Measurements from ENCODE around the gene VPS11.

DNA sequence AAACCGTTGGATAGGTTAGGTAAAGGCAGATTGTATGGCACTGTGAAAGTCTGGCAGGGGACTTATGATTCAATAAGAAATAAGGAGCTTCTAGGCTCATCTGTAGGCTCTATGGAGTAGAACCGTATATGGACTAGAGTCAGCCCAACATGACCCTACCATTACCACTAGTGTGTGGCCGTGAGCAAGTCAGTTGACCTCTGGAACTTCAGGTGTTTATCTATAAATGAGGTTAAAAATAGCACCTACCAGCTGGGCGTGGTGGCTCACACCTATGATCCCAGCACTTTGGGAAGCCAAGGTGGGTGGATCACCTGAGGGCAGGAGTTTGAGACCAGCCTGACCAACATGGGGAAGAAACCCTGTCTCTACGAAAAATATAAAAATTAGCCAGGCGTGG is 58.2 kb downstream of the VPS11 start:
- TF ChIP-seq EZH2 (IDR thresholded peaks at IDR 0.05; ENCODE audit: borderline replicate concordance, control insufficient read depth, low read depth, low read length) (no peak), EP300 (IDR thresholded peaks at IDR 0.05; ENCODE audit: borderline replicate concordance in 1 of 2, control insufficient read depth in 1 of 2, low read depth in 2 of 2, low read length in 2 of 2) (no peak), POLR2A (IDR thresholded peaks at IDR 0.05; ENCODE audit: low read depth, low read length) (no peak), SP1 (IDR thresholded peaks at IDR 0.05; ENCODE audit: low read depth, low read length) (no peak), STAT3 (IDR thresholded peaks at IDR 0.05; ENCODE audit: low read depth, low read length) (no peak), CEBPB (IDR thresholded peaks at IDR 0.05; ENCODE audit: borderline replicate concordance in 1 of 2, low read depth in 2 of 2, low read length in 2 of 2) (no peak), GABPA (IDR thresholded peaks at IDR 0.05; ENCODE audit: low read depth) (no peak), YY1 (IDR thresholded peaks at IDR 0.05; ENCODE audit: low read depth, low read length) (no peak), ZNF274 (IDR thresholded peaks at IDR 0.05; ENCODE audit: insufficient read depth, insufficient read length) (no peak), SMAD1 (IDR thresholded peaks at IDR 0.05; ENCODE audit: low read depth, partially characterized antibody) (no peak), TAF1 (IDR thresholded peaks at IDR 0.05; ENCODE audit: borderline replicate concordance, low read depth, low read length) (no peak), POLR2AphosphoS5 (IDR thresholded peaks at IDR 0.05; ENCODE audit: low read length) (no peak)
- TF ChIP-seq, protein P1, sequence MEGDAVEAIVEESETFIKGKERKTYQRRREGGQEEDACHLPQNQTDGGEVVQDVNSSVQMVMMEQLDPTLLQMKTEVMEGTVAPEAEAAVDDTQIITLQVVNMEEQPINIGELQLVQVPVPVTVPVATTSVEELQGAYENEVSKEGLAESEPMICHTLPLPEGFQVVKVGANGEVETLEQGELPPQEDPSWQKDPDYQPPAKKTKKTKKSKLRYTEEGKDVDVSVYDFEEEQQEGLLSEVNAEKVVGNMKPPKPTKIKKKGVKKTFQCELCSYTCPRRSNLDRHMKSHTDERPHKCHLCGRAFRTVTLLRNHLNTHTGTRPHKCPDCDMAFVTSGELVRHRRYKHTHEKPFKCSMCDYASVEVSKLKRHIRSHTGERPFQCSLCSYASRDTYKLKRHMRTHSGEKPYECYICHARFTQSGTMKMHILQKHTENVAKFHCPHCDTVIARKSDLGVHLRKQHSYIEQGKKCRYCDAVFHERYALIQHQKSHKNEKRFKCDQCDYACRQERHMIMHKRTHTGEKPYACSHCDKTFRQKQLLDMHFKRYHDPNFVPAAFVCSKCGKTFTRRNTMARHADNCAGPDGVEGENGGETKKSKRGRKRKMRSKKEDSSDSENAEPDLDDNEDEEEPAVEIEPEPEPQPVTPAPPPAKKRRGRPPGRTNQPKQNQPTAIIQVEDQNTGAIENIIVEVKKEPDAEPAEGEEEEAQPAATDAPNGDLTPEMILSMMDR (IDR thresholded peaks at IDR 0.05 in 2 of 3, conservative IDR thresholded peaks at IDR 0.05 in 1 of 3; ENCODE audit: control insufficient read depth in 2 of 3, extremely low read depth in 1 of 3, insufficient read depth in 1 of 3, low read depth in 3 of 3, low read length in 3 of 3): no peak
- TF ChIP-seq, protein P2, sequence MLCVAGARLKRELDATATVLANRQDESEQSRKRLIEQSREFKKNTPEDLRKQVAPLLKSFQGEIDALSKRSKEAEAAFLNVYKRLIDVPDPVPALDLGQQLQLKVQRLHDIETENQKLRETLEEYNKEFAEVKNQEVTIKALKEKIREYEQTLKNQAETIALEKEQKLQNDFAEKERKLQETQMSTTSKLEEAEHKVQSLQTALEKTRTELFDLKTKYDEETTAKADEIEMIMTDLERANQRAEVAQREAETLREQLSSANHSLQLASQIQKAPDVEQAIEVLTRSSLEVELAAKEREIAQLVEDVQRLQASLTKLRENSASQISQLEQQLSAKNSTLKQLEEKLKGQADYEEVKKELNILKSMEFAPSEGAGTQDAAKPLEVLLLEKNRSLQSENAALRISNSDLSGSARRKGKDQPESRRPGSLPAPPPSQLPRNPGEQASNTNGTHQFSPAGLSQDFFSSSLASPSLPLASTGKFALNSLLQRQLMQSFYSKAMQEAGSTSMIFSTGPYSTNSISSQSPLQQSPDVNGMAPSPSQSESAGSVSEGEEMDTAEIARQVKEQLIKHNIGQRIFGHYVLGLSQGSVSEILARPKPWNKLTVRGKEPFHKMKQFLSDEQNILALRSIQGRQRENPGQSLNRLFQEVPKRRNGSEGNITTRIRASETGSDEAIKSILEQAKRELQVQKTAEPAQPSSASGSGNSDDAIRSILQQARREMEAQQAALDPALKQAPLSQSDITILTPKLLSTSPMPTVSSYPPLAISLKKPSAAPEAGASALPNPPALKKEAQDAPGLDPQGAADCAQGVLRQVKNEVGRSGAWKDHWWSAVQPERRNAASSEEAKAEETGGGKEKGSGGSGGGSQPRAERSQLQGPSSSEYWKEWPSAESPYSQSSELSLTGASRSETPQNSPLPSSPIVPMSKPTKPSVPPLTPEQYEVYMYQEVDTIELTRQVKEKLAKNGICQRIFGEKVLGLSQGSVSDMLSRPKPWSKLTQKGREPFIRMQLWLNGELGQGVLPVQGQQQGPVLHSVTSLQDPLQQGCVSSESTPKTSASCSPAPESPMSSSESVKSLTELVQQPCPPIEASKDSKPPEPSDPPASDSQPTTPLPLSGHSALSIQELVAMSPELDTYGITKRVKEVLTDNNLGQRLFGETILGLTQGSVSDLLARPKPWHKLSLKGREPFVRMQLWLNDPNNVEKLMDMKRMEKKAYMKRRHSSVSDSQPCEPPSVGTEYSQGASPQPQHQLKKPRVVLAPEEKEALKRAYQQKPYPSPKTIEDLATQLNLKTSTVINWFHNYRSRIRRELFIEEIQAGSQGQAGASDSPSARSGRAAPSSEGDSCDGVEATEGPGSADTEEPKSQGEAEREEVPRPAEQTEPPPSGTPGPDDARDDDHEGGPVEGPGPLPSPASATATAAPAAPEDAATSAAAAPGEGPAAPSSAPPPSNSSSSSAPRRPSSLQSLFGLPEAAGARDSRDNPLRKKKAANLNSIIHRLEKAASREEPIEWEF (IDR thresholded peaks at IDR 0.05; ENCODE audit: insufficient replicate concordance, low read depth, low read length): no peak

All from GM12878 (cell line).